ENCODE results near the gene CD2BP2.

DNA sequence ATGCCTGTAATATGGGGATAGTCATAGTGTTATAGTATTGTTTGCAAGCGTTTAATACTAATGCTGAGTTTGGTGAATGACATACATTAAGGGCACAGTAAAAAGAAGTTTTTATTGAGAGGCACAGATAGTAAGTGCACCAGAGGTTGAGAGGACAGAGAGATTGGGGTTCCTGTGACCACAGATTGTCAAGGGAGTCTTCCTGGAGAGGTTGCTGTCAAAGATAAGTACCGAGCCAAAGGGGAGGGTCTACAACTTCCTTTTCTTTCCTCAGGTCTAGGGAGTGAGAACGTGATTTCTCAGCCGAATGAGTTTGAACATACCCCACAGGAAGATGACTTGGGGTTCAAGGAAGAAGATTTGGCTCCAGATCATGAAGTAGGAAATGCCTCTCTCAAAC, 41.9 kb upstream of the CD2BP2 start:
- TF ChIP-seq, protein P1, sequence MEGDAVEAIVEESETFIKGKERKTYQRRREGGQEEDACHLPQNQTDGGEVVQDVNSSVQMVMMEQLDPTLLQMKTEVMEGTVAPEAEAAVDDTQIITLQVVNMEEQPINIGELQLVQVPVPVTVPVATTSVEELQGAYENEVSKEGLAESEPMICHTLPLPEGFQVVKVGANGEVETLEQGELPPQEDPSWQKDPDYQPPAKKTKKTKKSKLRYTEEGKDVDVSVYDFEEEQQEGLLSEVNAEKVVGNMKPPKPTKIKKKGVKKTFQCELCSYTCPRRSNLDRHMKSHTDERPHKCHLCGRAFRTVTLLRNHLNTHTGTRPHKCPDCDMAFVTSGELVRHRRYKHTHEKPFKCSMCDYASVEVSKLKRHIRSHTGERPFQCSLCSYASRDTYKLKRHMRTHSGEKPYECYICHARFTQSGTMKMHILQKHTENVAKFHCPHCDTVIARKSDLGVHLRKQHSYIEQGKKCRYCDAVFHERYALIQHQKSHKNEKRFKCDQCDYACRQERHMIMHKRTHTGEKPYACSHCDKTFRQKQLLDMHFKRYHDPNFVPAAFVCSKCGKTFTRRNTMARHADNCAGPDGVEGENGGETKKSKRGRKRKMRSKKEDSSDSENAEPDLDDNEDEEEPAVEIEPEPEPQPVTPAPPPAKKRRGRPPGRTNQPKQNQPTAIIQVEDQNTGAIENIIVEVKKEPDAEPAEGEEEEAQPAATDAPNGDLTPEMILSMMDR (conservative IDR thresholded peaks at IDR 0.05; ENCODE audit: low read length) = no peak
- TF ChIP-seq EZH2phosphoT487 (IDR thresholded peaks at IDR 0.05; ENCODE audit: borderline replicate concordance) = no peak

Data from Loucy (cell line).